OCI-LY1 (cell line): ENCODE results near the gene SH3BP5.

ENCODE experiments used
- H2AFZ ChIP-seq: fragments of 200-600 bp; sonication (generic), shearing (Covaris generic); 2 replicates; pipeline ENCODE4 v1.6.0; 2014; ENCODE audit warnings: antibody characterized with exemption, mild to moderate bottlenecking, low read length
- H3F3A ChIP-seq: fragments of 200-600 bp; sonication (generic), shearing (Covaris generic); 2 replicates; pipeline ENCODE4 v1.6.0; 2014; ENCODE audit warnings: mild to moderate bottlenecking, antibody characterized with exemption, low read length, moderate library complexity; ENCODE audit not compliant: insufficient read depth
- H3K27ac ChIP-seq: fragments of 200-600 bp; sonication (generic); 2 replicates; pipeline ENCODE4 v1.5.1; 2014; ENCODE audit warnings: low read length, mixed run types, mild to moderate bottlenecking, low read depth; ENCODE audit not compliant: poor library complexity, severe bottlenecking
- H3K27me3 ChIP-seq: fragments of 200-600 bp; sonication (generic); 2 replicates; pipeline ENCODE4 v1.6.0; 2014; ENCODE audit warnings: antibody characterized with exemption, mild to moderate bottlenecking, low read length, moderate library complexity; ENCODE audit not compliant: insufficient read depth
- H3K36me3 ChIP-seq: fragments of 200-600 bp; sonication (generic); 2 replicates; pipeline ENCODE4 v1.6.1; 2014; ENCODE audit warnings: mild to moderate bottlenecking, antibody characterized with exemption, low read length, moderate library complexity, mixed read lengths; ENCODE audit not compliant: insufficient read depth
- H3K4me1 ChIP-seq: fragments of 200-600 bp; sonication (generic); 2 replicates; pipeline ENCODE4 v1.5.1; 2014; ENCODE audit warnings: mild to moderate bottlenecking, low read length, moderate library complexity; ENCODE audit not compliant: insufficient read depth, severe bottlenecking
- H3K4me2 ChIP-seq: fragments of 200-600 bp; sonication (generic), shearing (Covaris generic); 2 replicates; pipeline ENCODE4 v1.6.1; 2014; ENCODE audit warnings: low read length
- H3K4me3 ChIP-seq: fragments of 200-600 bp; sonication (generic); 2 replicates; pipeline ENCODE4 v1.5.1; 2014; ENCODE audit warnings: low read length, low read depth, mild to moderate bottlenecking, mixed read lengths; ENCODE audit not compliant: poor library complexity, severe bottlenecking
- H3K79me2 ChIP-seq: fragments of 200-600 bp; shearing (Covaris generic); 2 replicates; pipeline ENCODE4 v1.6.1; 2016; ENCODE audit warnings: mixed run types, low read length, mixed read lengths; ENCODE audit not compliant: insufficient read depth
- H3K9ac ChIP-seq: fragments of 200-600 bp; sonication (generic), shearing (Covaris generic); 2 replicates; pipeline ENCODE4 v1.6.1; 2014; ENCODE audit warnings: mild to moderate bottlenecking, low read length, mixed read lengths
- H3K9me2 ChIP-seq: fragments of 200-600 bp; sonication (generic), shearing (Covaris generic); 2 replicates; pipeline ENCODE4 v1.6.1; 2014; ENCODE audit warnings: low read depth, mild to moderate bottlenecking, low read length, mixed read lengths
- H3K9me3 ChIP-seq: fragments of 200-600 bp; shearing (Covaris generic); 2 replicates; pipeline ENCODE4 v1.6.1; 2014; ENCODE audit warnings: low read length, mixed read lengths
- H4K20me1 ChIP-seq: fragments of 200-600 bp; sonication (generic), shearing (Covaris generic); 2 replicates; pipeline ENCODE4 v1.6.0; 2016; ENCODE audit warnings: mild to moderate bottlenecking, low read length; ENCODE audit not compliant: insufficient read depth
- EZH2 ChIP-seq: fragments of 200-600 bp; sonication (generic), shearing (Covaris generic); IDR thresholded peaks from 2 replicates; pipeline ENCODE4 v1.8.0; 2017; ENCODE audit warnings: borderline replicate concordance, mixed run types, mild to moderate bottlenecking, antibody characterized with exemption, low read length, moderate library complexity, mixed read lengths
- TF ChIP-seq, protein P1 (sequence below): fragments of 200-600 bp; sonication (generic), shearing (Covaris generic); IDR thresholded peaks from 2 replicates; pipeline ENCODE4 v1.5.1; 2017; ENCODE audit warnings: mild to moderate bottlenecking, antibody characterized with exemption, low read length, moderate library complexity, mixed read lengths

SH3BP5 gene

DNA sequence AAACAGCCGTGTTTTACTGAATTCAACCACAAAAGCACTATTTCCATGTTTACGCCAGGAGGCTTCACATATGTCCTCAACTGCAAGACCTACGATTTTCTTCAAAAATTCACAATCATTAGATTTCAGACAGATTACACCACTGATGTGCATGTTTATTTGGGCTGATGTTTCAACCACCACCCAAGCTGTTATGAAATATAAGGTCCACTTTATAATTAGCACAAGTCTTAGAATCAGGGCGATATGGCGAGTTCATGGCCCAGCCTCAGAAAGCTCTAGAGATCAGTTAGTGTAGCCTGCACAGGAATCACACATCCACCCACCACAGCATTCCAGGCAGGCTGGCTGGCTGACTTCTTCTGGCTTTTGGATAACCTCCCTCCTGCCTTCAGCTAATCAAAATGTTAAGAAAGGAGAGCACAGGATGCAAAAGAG lies 15.4 kb downstream of the SH3BP5 start:
- Histone ChIP-seq H3K79me2 (no peaks in the 10 kb centered on the region), H3K9ac (no peak overlapping the region), H3K27ac (no peak overlapping the region), H3K36me3 (no peaks in the 10 kb centered on the region), H3K4me3 (no peak overlapping the region), H3K4me1 (no peaks in the 10 kb centered on the region), H3F3A (no peaks in the 10 kb centered on the region), H3K9me3 (no peaks in the 10 kb centered on the region), H3K27me3 (no peaks in the 10 kb centered on the region), H2AFZ (no peak overlapping the region), H3K9me2 (no peaks in the 10 kb centered on the region), H3K4me2 (no peak overlapping the region), H4K20me1 (peaks cover 3% of the 10 kb centered on the region; the same call in 1 of the 2 replicates)
- TF ChIP-seq, protein P1, sequence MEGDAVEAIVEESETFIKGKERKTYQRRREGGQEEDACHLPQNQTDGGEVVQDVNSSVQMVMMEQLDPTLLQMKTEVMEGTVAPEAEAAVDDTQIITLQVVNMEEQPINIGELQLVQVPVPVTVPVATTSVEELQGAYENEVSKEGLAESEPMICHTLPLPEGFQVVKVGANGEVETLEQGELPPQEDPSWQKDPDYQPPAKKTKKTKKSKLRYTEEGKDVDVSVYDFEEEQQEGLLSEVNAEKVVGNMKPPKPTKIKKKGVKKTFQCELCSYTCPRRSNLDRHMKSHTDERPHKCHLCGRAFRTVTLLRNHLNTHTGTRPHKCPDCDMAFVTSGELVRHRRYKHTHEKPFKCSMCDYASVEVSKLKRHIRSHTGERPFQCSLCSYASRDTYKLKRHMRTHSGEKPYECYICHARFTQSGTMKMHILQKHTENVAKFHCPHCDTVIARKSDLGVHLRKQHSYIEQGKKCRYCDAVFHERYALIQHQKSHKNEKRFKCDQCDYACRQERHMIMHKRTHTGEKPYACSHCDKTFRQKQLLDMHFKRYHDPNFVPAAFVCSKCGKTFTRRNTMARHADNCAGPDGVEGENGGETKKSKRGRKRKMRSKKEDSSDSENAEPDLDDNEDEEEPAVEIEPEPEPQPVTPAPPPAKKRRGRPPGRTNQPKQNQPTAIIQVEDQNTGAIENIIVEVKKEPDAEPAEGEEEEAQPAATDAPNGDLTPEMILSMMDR: no peak

DNA sequence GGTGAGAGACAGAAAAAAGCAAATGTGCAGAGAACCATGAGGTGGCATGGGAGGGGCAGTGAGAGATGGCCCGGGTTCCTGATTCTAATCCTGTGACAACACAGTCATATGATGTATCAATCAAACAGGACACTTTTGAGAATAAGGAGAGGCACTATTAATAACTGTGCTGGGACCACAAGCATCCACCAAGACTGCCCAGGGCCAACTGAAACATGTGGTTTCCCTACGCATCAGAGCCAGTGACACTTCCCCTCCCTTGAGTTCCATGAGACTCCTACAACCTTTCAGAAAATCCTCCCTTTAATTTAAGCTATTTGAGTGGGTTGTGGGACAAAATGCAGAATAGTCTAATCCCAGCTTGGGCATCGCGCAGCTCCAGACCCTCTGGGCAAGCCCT lies 17.4 kb downstream of the SH3BP5 start:
- H3K4me2 ChIP-seq: no peak overlapping the region
- no peaks in the 10 kb centered on the region for H3K4me1 ChIP-seq
- H3F3A ChIP-seq: no peaks in the 10 kb centered on the region
- H3K36me3 ChIP-seq: no peaks in the 10 kb centered on the region
- H3K9me3 ChIP-seq: no peaks in the 10 kb centered on the region
- H3K9me2 ChIP-seq: no peaks in the 10 kb centered on the region
- no peak for TF ChIP-seq EZH2
- TF ChIP-seq, protein P1: no peak
- H2AFZ ChIP-seq: no peak overlapping the region
- H3K79me2 ChIP-seq: no peaks in the 10 kb centered on the region
- H3K9ac ChIP-seq: no peak overlapping the region
- H4K20me1 ChIP-seq: peaks cover 3% of the 10 kb centered on the region; the same call in 1 of the 2 replicates
- no peak overlapping the region for H3K27ac ChIP-seq
- no peaks in the 10 kb centered on the region for H3K27me3 ChIP-seq
- H3K4me3 ChIP-seq: no peak overlapping the region

DNA sequence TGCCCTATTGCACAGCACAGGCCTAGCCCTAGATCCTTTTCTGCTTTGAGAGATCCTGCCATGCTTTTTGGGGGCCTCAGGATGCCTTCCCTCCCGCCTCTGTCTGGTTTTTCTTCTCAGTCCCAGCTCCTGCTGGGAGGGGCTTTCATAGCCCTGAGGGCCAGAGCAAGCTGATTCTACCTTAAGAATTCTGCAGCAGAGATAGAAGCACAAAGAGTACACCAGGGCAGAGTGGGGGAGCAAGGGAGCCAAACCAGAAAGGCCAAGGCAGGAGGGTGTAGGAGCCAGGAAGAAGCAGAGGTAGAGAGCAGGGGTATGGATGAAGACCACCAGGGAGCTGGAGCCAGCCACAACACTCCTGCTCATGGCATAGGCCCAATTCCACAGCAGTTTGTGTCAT lies 18.1 kb downstream of the SH3BP5 start:
- H3K9ac ChIP-seq: no peak overlapping the region
- no peaks in the 10 kb centered on the region for H3K4me1 ChIP-seq

More for the DNA sequence above, 18.1 kb downstream of the SH3BP5 start:
- H3F3A ChIP-seq: no peaks in the 10 kb centered on the region
- no peak overlapping the region for H3K4me3 ChIP-seq
- H3K36me3 ChIP-seq: no peaks in the 10 kb centered on the region
- no peaks in the 10 kb centered on the region for H3K9me3 ChIP-seq
- TF ChIP-seq, protein P1: no peak
- TF ChIP-seq EZH2: no peak
- H2AFZ ChIP-seq: no peak overlapping the region
- H4K20me1 ChIP-seq: no peaks in the 10 kb centered on the region
- no peaks in the 10 kb centered on the region for H3K27me3 ChIP-seq
- H3K79me2 ChIP-seq: no peaks in the 10 kb centered on the region
- no peak overlapping the region for H3K4me2 ChIP-seq
- H3K9me2 ChIP-seq: no peaks in the 10 kb centered on the region
- no peak overlapping the region for H3K27ac ChIP-seq
